Smooth muscle cell (in vitro differentiated cells): Measurements from ENCODE around the gene MMP21. TPM values are rescaled to one million over a fixed set of nuclear protein-coding genes. Genes with fewer than 3 reads are reported as not detected.

ENCODE experiments used
- DNase-seq: peaks from one replicate; lab custom pipeline; 2025; ENCODE audit not compliant: unreplicated experiment; lab: John Stamatoyannopoulos, UW
- H2AFZ ChIP-seq: fragments of 200-600 bp; sonication (generic); 2 replicates; pipeline ENCODE4 v1.6.0; 2016; ENCODE audit warnings: antibody characterized with exemption, low read depth, mild to moderate bottlenecking
- H3F3A ChIP-seq: fragments of 200-600 bp; sonication (generic); 2 replicates; pipeline ENCODE4 v1.6.0; 2017; ENCODE audit warnings: antibody characterized with exemption, low read depth
- H3K27ac ChIP-seq: fragments of 200-600 bp; sonication (generic); 2 replicates; pipeline ENCODE4 v1.5.1; 2016; ENCODE audit warnings: low read depth, mild to moderate bottlenecking
- H3K27me3 ChIP-seq: fragments of 200-600 bp; sonication (generic); 2 replicates; pipeline ENCODE4 v1.6.1; 2016; ENCODE audit warnings: low read depth, mild to moderate bottlenecking
- H3K36me3 ChIP-seq: fragments of 200-600 bp; sonication (generic); 2 replicates; pipeline ENCODE4 v1.5.1; 2016; ENCODE audit warnings: low read depth
- H3K4me1 ChIP-seq: fragments of 200-600 bp; sonication (generic); 2 replicates; pipeline ENCODE4 v1.5.1; 2016; ENCODE audit warnings: low read depth
- H3K4me2 ChIP-seq: fragments of 200-600 bp; sonication (generic); 2 replicates; pipeline ENCODE4 v1.6.0; 2016; ENCODE audit warnings: mild to moderate bottlenecking
- H3K4me3 ChIP-seq: fragments of 200-600 bp; sonication (generic); 2 replicates; pipeline ENCODE4 v1.5.1; 2016; ENCODE audit warnings: mild to moderate bottlenecking
- H3K79me2 ChIP-seq: fragments of 200-600 bp; sonication (generic); 2 replicates; pipeline ENCODE4 v1.6.0; 2016; ENCODE audit warnings: low read depth, mild to moderate bottlenecking
- H3K9ac ChIP-seq: fragments of 200-600 bp; sonication (generic); 2 replicates; pipeline ENCODE4 v1.6.0; 2016; ENCODE audit warnings: low read depth
- H3K9me3 ChIP-seq: fragments of 200-600 bp; sonication (generic); replicated peaks from 2 replicates; pipeline ENCODE4 v1.5.1; 2016; ENCODE audit warnings: low read depth
- H4K20me1 ChIP-seq: fragments of 200-600 bp; sonication (generic); 2 replicates; pipeline ENCODE4 v1.6.0; 2016; ENCODE audit warnings: low read depth
- WGBS: methylation state at CpG from one replicate; pipeline ENCODE4 v1.1.7; 2016; ENCODE audit warnings: low lambda C conversion rate; 5-methylcytosine and 5-hydroxymethylcytosine counted together
- polyA plus RNA-seq: library from polyadenylated mRNA; unstranded; fragments of >200 nt; fragmentation: Nextera tagmentation; extraction: Ambion mirVana; gene quantifications from 2 replicates; pipeline ENCODE4 v1.2.1, GENCODE V29; 2016
- total RNA-seq: library from RNA; depleted of rRNA; stranded (reverse); fragments of >200 nt; gene quantifications from 2 replicates; pipeline ENCODE4 v1.2.3, GENCODE V29; 2014
- TF ChIP-seq, protein P1 (sequence below): fragments of 200-600 bp; sonication (generic); IDR thresholded peaks from 2 replicates; pipeline ENCODE4 v1.5.1; 2017; ENCODE audit warnings: borderline replicate concordance, mild to moderate bottlenecking, antibody characterized with exemption; ENCODE audit not compliant: insufficient read depth, poor library complexity, severe bottlenecking

MMP21 gene
- total and polyA plus RNA-seq, 2 experiments from 2014 or later = not detected

DNA sequence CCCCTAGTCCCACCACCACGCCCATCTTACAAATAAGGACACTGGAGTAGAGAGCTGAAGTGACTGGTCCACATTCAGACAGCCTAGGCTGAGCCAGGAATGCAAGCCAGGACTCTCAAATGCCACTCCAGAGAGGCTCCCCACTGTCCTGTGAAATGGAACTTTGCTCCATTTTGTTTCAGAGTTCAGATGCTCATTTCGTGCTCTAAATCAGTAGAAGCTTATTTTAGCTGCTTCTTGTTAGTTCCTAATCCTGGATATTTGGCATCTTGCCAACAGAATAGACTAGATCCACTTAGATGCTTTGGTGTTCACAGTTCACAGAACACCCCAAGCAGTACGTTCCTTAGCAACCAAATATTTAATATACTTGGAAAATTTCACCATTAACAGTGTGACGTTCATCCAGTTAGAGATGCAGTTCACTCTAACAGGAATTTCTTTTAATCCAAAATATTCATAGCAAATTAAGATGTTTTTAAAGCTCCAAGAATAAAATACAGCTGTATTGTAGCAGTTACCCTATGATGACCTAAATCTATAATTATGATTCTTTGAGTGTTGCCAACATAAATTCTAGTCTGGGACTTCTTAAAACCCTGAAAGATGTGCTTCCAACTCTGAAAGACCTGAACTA is 7.3 kb downstream of the MMP21 start:
- Histone ChIP-seq H4K20me1 (no peaks in the 10 kb centered on the region), H3K9me3 (no peaks in the 10 kb centered on the region), H3K4me1 (no peaks in the 10 kb centered on the region), H3K79me2 (no peaks in the 10 kb centered on the region), H3F3A (no peaks in the 10 kb centered on the region), H3K27me3 (no peaks in the 10 kb centered on the region), H3K36me3 (peaks cover 18% of the 10 kb centered on the region), H3K4me3 (no peak overlapping the region), H3K27ac (no peak overlapping the region), H3K9ac (no peak overlapping the region), H3K4me2 (no peak overlapping the region), H2AFZ (no peak overlapping the region)
- TF ChIP-seq, protein P1, sequence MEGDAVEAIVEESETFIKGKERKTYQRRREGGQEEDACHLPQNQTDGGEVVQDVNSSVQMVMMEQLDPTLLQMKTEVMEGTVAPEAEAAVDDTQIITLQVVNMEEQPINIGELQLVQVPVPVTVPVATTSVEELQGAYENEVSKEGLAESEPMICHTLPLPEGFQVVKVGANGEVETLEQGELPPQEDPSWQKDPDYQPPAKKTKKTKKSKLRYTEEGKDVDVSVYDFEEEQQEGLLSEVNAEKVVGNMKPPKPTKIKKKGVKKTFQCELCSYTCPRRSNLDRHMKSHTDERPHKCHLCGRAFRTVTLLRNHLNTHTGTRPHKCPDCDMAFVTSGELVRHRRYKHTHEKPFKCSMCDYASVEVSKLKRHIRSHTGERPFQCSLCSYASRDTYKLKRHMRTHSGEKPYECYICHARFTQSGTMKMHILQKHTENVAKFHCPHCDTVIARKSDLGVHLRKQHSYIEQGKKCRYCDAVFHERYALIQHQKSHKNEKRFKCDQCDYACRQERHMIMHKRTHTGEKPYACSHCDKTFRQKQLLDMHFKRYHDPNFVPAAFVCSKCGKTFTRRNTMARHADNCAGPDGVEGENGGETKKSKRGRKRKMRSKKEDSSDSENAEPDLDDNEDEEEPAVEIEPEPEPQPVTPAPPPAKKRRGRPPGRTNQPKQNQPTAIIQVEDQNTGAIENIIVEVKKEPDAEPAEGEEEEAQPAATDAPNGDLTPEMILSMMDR = no peak
- WGBS = 81% methylated on average over 4 of the region's 4 CpGs
- no peak for DNase-seq

DNA sequence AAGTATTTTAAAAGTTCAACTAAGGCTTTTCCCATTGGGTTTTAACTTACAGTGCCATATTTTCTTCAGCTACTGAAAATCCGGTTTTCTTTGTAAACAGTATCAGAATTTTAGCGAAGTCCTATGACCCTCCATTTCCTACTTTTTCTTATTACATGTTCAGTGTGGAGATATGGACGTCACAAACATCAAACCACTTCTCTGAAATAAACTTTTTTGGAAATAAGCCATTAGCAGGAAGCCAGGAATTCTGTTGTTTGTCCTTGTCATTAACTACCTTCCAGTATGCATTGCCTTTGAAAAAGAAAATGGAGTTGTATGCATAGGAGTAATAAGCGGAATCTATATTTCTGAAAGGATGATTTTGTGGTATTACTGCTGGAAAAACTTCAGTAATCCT is 9.1 kb downstream of the MMP21 start:
- Histone ChIP-seq H3K4me2 (no peak overlapping the region), H3K9ac (no peak overlapping the region), H3K4me3 (no peak overlapping the region), H3K4me1 (peaks cover 4% of the 10 kb centered on the region), H3K36me3 (peaks cover 23% of the 10 kb centered on the region), H3K27me3 (no peaks in the 10 kb centered on the region), H3K79me2 (no peaks in the 10 kb centered on the region), H3K9me3 (no peaks in the 10 kb centered on the region), H4K20me1 (no peaks in the 10 kb centered on the region), H3F3A (no peaks in the 10 kb centered on the region), H3K27ac (no peak overlapping the region), H2AFZ (no peak overlapping the region)
- TF ChIP-seq, protein P1 = no peak
- no peak for DNase-seq
- WGBS = 98% methylated on average over 4 of the region's 4 CpGs

DNA sequence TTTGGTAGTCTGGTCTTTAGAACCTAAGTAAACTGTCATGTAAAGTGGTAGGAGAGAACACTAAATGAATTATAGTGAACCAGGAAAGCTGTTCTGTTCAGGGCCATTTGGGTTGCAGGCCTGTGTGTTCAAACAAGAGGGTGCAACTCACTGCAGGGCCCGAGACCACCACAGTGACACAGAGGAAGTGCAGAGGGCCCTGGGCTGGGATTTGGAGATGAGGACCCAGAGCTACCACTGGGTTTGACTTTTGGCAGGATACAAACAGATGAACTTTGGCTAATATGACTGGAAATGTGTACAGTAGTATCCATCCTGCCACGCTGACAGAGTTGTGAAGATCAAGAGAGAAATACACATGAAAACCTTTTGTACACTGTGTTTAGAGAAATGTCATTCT is 9.8 kb downstream of the MMP21 start:
- H3K4me2 ChIP-seq = no peak overlapping the region
- H3K9ac ChIP-seq = no peak overlapping the region
- no peaks in the 10 kb centered on the region for H3K9me3 ChIP-seq
- 100% methylated on average over 2 of the region's 2 CpGs for WGBS
- H3K4me3 ChIP-seq = no peak overlapping the region
- H3K27ac ChIP-seq = no peak overlapping the region
- H3K27me3 ChIP-seq = no peaks in the 10 kb centered on the region
- DNase-seq = no peak
- H3F3A ChIP-seq = no peaks in the 10 kb centered on the region
- H3K79me2 ChIP-seq = no peaks in the 10 kb centered on the region
- no peak overlapping the region for H2AFZ ChIP-seq
- TF ChIP-seq, protein P1 = no peak
- peaks cover 23% of the 10 kb centered on the region for H3K36me3 ChIP-seq
- H4K20me1 ChIP-seq = no peaks in the 10 kb centered on the region
- peaks cover 11% of the 10 kb centered on the region for H3K4me1 ChIP-seq
